IMR-90 (cell line): ENCODE data around the gene CHGA. TPM values are rescaled to one million over a fixed set of nuclear protein-coding genes. Genes with fewer than 3 reads are reported as not detected.

Experiments used
- ATAC-seq: fragments of 200-7000 bp; cut with Tn5 transposase; 2 replicates; pipeline ENCODE4 v1.9.1; 2020; ENCODE audit warnings: low read depth, mild to moderate bottlenecking, moderate library complexity
- BruUV-seq: library from RNA; stranded (reverse); fragments of 400-500 nt; replicated peaks from 2 replicates; lab custom pipeline; 2021; lab: Mats Ljungman, UMichigan
- CTCF ChIA-PET: fragments of 300-600 bp; formaldehyde crosslinking; extraction: SDS; loops from one replicate; lab custom pipeline; 2021; ENCODE audit warnings: antibody characterized with exemption; lab: Yijun Ruan, JAX
- POLR2A ChIA-PET: fragments of 300-600 bp; sonication (Branson Sonifier 250); formaldehyde crosslinking; loops from one replicate; lab custom pipeline; 2022; ENCODE audit warnings: antibody characterized with exemption; ENCODE audit not compliant: unreplicated experiment; lab: Charles Lee
- DNase-seq: peaks from one replicate; pipeline ENCODE4 v3.0.0; 2013
- H2AFZ ChIP-seq: replicated peaks from 2 replicates; pipeline ENCODE3; 2013; ENCODE audit warnings: low read length, mild to moderate bottlenecking; ENCODE audit not compliant: poor library complexity
- H2AK5ac ChIP-seq: 2 replicates; pipeline ENCODE4 v1.6.1; 2013; ENCODE audit warnings: low read depth, low read length, inconsistent platforms
- H2AK9ac ChIP-seq: replicated peaks from 2 replicates; pipeline ENCODE3; 2013; ENCODE audit warnings: mild to moderate bottlenecking, low read depth, low read length, moderate library complexity; ENCODE audit not compliant: poor library complexity
- H2BK120ac ChIP-seq: 2 replicates; pipeline ENCODE4 v1.6.1; 2013; ENCODE audit warnings: low read depth, low read length, inconsistent platforms
- H2BK15ac ChIP-seq: 3 replicates; pipeline ENCODE4 v1.6.1; 2013; ENCODE audit warnings: low read depth, low read length, inconsistent platforms
- H2BK20ac ChIP-seq: 2 replicates; pipeline ENCODE4 v1.6.1; 2013; ENCODE audit warnings: low read depth, mild to moderate bottlenecking, inconsistent platforms, low read length, moderate library complexity
- H2BK5ac ChIP-seq: 2 replicates; pipeline ENCODE4 v1.6.1; 2013; ENCODE audit warnings: mild to moderate bottlenecking, low read depth, low read length, inconsistent platforms; ENCODE audit not compliant: poor library complexity, severe bottlenecking
- H3K14ac ChIP-seq: replicated peaks from 2 replicates; pipeline ENCODE4 v1.6.1; 2013; ENCODE audit warnings: low read depth, low read length, inconsistent platforms
- H3K18ac ChIP-seq: 2 replicates; pipeline ENCODE4 v1.6.1; 2013; ENCODE audit warnings: low read depth, low read length, control low read depth
- H3K23ac ChIP-seq: 2 replicates; pipeline ENCODE4 v1.6.1; 2013; ENCODE audit warnings: low read depth, low read length, inconsistent platforms
- H3K27ac ChIP-seq: 2 replicates; pipeline ENCODE4 v1.5.1; 2013; ENCODE audit warnings: mild to moderate bottlenecking, control low read depth, low read length; ENCODE audit not compliant: insufficient read depth
- H3K27me3 ChIP-seq: 2 replicates; pipeline ENCODE4 v1.6.1; 2013; ENCODE audit warnings: low read length; ENCODE audit not compliant: control insufficient read depth, insufficient read depth
- H3K36me3 ChIP-seq: 2 replicates; pipeline ENCODE4 v1.6.1; 2013; ENCODE audit warnings: low read length, mixed read lengths; ENCODE audit not compliant: control insufficient read depth, insufficient read depth
- H3K4ac ChIP-seq: 2 replicates; pipeline ENCODE4 v1.6.1; 2013; ENCODE audit warnings: low read depth, low read length, inconsistent platforms
- H3K4me1 ChIP-seq: 2 replicates; pipeline ENCODE4 v1.6.1; 2013; ENCODE audit warnings: low read length, mixed read lengths; ENCODE audit not compliant: control insufficient read depth, insufficient read depth
- H3K4me2 ChIP-seq: 2 replicates; pipeline ENCODE4 v1.6.1; 2013; ENCODE audit warnings: low read depth, mild to moderate bottlenecking, control low read depth, low read length, moderate library complexity
- H3K4me3 ChIP-seq: 2 replicates; pipeline ENCODE4 v1.5.1; 2013; ENCODE audit warnings: low read depth, mild to moderate bottlenecking, control low read depth, low read length, moderate library complexity; ENCODE audit not compliant: insufficient read depth
- H3K56ac ChIP-seq: 2 replicates; pipeline ENCODE4 v1.6.1; 2013; ENCODE audit warnings: low read length, inconsistent platforms; ENCODE audit not compliant: insufficient read depth; ENCODE audit errors: extremely low read depth
- H3K79me1 ChIP-seq, 2 experiments: 2 replicates each; pipeline ENCODE4 v1.6.1; 2013; ENCODE audit warnings: low read length in 2 of 2, inconsistent platforms in 1 of 2, low read depth in 1 of 2
- H3K9ac ChIP-seq: 2 replicates; pipeline ENCODE4 v1.6.1; 2013; ENCODE audit warnings: low read depth, low read length, control low read depth
- H3K9me1 ChIP-seq: 2 replicates; pipeline ENCODE4 v1.6.1; 2013; ENCODE audit warnings: low read length, inconsistent platforms; ENCODE audit not compliant: insufficient read depth
- H3K9me3 ChIP-seq: 2 replicates; pipeline ENCODE4 v1.6.1; 2013; ENCODE audit warnings: low read length; ENCODE audit not compliant: control insufficient read depth, insufficient read depth
- H4K20me1 ChIP-seq: 2 replicates; pipeline ENCODE4 v1.6.1; 2013; ENCODE audit warnings: low read length, inconsistent platforms; ENCODE audit not compliant: insufficient read depth
- H4K5ac ChIP-seq: 2 replicates; pipeline ENCODE4 v1.6.1; 2013; ENCODE audit warnings: mild to moderate bottlenecking, low read depth, low read length, control low read depth
- H4K8ac ChIP-seq, 2 experiments: 2 replicates each; pipeline ENCODE4 v1.6.1; 2013; ENCODE audit warnings: low read depth in 2 of 2, low read length in 2 of 2, control low read depth in 1 of 2, inconsistent platforms in 1 of 2
- H4K91ac ChIP-seq: 2 replicates; pipeline ENCODE4 v1.6.1; 2013; ENCODE audit warnings: low read depth, low read length, inconsistent platforms; ENCODE audit not compliant: insufficient read depth
- CHD1 ChIP-seq: IDR thresholded peaks from 2 replicates; pipeline ENCODE4 v1.6.1; 2012; ENCODE audit warnings: low read depth, low read length, improper control_type of control experiment
- FOS ChIP-seq: fragments of 150-350 bp; IDR thresholded peaks from 2 replicates; pipeline ENCODE4 v1.6.1; 2016; ENCODE audit warnings: low read depth, low read length
- NFE2L2 ChIP-seq: fragments of 150-350 bp; IDR thresholded peaks from 2 replicates; pipeline ENCODE4 v1.6.1; 2016; ENCODE audit warnings: low read depth, mild to moderate bottlenecking, low read length
- WGBS, 2 experiments: methylation state at CpG; one replicate each; pipeline versions ENCODE4 v1.1.5 to v1.1.7; 2013; ENCODE audit warnings: missing lambda C conversion rate in 2 of 2; ENCODE audit not compliant: insufficient read length in 1 of 2; ENCODE audit errors: extremely low coverage in 2 of 2; 5-methylcytosine and 5-hydroxymethylcytosine counted together
- dilution Hi-C: fragments of 300-500 bp; cut with HindIII; formaldehyde crosslinking; loops from one replicate; pipeline ENCODE4 v1.14.3; 2018; ENCODE audit warnings: low sequenced_read_pairs; ENCODE audit not compliant: unreplicated experiment
- in situ Hi-C: fragments of 300-500 bp; cut with MboI; formaldehyde crosslinking; loops from 3 replicates; pipeline ENCODE4 v1.14.3; 2019; ENCODE audit warnings: low sequenced_read_pairs, inconsistent platforms, mixed read lengths
- intact Hi-C: fragments of 100-400 bp; cut with micrococcal nuclease; formaldehyde crosslinking; loops from 2 replicates; pipeline ENCODE4 v1.10.0; 2022
- polyA plus RNA-seq, 3 experiments: library from polyadenylated mRNA; depleted of rRNA; stranded (reverse); fragments of >200 nt; gene quantifications; 2 replicates each; pipeline ENCODE4 v1.2.3, GENCODE V29; 2012; ENCODE audit warnings: low replicate concordance in 1 of 3
- total RNA-seq: library from RNA; depleted of rRNA; stranded (reverse); fragments of >200 nt; gene quantifications from 2 replicates; pipeline ENCODE4 v1.2.3, GENCODE V29; 2012
- TF ChIP-seq, protein P1 (sequence below): conservative IDR thresholded peaks from 2 replicates; pipeline ENCODE4 v1.5.1; 2012; ENCODE audit warnings: mild to moderate bottlenecking, low read depth, low read length, improper control_type of control experiment

Gene CHGA
- total and polyA plus RNA-seq, 2 of the 4 experiments (the other 2 are of a cell fraction): not detected

DNA sequence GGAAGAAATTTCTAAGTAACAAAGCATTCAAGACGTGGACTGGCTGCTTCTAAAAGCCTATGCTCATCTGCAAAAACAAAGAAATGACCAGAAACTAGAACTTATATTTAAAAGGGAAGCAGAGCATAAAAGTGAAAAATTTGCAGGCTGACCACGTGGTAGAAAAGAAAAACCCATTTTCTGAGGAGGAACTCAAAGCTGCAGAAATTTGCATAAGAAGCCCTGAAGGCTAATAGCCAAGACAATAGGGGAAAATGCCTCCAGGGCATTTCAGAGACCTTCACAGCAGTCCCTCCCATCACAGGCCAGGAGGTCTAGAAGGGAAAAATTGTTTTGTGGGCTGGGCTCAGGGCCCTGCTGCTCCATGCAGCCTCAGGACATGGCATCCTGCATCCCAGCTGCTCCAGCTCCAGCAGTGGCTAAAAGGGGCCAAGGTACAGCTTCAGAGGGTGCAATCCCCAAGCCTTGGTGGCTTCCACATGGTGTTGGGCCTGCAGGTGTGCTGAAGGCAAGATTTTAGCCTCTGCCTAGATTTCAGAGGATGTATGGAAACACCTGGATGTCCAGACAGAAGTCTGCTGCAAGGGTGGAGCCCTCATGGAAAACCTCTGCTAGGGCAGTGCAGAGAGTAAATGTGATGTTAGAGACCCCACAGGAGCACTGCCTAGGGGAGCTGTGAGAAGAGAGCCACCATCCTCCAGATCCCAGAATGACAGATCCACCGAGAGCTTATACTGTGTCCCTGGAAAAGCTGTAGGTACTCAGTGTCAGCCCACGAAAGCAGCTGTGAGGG is 55.5 kb downstream of the CHGA start:
- Histone ChIP-seq H3K14ac (no peak overlapping the region), H3K27me3 (no peaks in the 10 kb centered on the region), H3K4me1 (no peaks in the 10 kb centered on the region; the same call in 1 of the 2 replicates), H3K4ac (no peak overlapping the region), H2BK5ac (no peak overlapping the region), H3K18ac (no peak overlapping the region), H2AK9ac (no peak overlapping the region), H2BK120ac (no peak overlapping the region), H3K4me2 (no peak overlapping the region), H3K4me3 (no peak overlapping the region), H3K79me1 (no peaks in the 10 kb centered on the region), H2BK15ac (no peak overlapping the region), H4K8ac (no peak overlapping the region), H2BK20ac (no peak overlapping the region), H2AFZ (no peak overlapping the region), H3K23ac (no peak overlapping the region), H3K56ac (no peak overlapping the region), H3K9ac (no peak overlapping the region), H3K9me1 (0 out of 2 replicates have a peak, but pooled peaks cover 4% of the 10 kb centered on the region), H4K5ac (no peak overlapping the region), H3K27ac (no peak overlapping the region), H2AK5ac (no peak overlapping the region), H4K20me1 (no peaks in the 10 kb centered on the region), H3K9me3 (peaks cover 12% of the 10 kb centered on the region; the same call in 1 of the 2 replicates), H3K36me3 (no peaks in the 10 kb centered on the region), H4K91ac (no peak overlapping the region)
- ChIA-PET CTCF (no interaction called here), POLR2A (no interaction called here)
- in situ Hi-C loops: no loop called here
- DNase-seq (no peak), ATAC-seq (no peak)
- no TSS peak for BruUV-seq
- intact Hi-C loops: no loop called here
- dilution Hi-C loops: no loop called here
- WGBS, 2 experiments: 70% methylated on average over 2 of the region's 4 CpGs; no CpG with 5 or more reads in 1 of the 2 experiments
- TF ChIP-seq CHD1 (no peak), FOS (no peak), NFE2L2 (no peak)
- TF ChIP-seq, protein P1, sequence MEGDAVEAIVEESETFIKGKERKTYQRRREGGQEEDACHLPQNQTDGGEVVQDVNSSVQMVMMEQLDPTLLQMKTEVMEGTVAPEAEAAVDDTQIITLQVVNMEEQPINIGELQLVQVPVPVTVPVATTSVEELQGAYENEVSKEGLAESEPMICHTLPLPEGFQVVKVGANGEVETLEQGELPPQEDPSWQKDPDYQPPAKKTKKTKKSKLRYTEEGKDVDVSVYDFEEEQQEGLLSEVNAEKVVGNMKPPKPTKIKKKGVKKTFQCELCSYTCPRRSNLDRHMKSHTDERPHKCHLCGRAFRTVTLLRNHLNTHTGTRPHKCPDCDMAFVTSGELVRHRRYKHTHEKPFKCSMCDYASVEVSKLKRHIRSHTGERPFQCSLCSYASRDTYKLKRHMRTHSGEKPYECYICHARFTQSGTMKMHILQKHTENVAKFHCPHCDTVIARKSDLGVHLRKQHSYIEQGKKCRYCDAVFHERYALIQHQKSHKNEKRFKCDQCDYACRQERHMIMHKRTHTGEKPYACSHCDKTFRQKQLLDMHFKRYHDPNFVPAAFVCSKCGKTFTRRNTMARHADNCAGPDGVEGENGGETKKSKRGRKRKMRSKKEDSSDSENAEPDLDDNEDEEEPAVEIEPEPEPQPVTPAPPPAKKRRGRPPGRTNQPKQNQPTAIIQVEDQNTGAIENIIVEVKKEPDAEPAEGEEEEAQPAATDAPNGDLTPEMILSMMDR: no peak
